ENCODE results near the gene SLC17A6.

DNA sequence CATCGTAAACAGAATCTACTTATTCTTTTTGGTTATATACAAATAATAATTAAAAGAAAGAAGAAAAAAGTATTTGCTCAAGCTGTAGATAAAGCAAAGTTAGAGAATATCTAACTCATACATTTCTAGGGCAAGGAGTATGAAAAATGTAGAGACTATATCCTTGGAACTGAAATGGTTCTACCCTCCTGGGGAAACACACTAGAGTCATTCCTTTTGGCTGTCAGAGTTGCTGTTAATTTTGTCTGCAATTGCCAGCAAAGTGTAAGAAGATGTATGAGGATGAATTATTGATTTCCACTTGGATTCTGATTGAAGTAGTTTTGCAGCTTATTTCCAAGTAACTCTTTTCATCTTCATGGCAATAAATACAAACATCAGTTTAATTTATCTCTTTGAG, 69.1 kb downstream of the SLC17A6 start:
- TF ChIP-seq, protein P1, sequence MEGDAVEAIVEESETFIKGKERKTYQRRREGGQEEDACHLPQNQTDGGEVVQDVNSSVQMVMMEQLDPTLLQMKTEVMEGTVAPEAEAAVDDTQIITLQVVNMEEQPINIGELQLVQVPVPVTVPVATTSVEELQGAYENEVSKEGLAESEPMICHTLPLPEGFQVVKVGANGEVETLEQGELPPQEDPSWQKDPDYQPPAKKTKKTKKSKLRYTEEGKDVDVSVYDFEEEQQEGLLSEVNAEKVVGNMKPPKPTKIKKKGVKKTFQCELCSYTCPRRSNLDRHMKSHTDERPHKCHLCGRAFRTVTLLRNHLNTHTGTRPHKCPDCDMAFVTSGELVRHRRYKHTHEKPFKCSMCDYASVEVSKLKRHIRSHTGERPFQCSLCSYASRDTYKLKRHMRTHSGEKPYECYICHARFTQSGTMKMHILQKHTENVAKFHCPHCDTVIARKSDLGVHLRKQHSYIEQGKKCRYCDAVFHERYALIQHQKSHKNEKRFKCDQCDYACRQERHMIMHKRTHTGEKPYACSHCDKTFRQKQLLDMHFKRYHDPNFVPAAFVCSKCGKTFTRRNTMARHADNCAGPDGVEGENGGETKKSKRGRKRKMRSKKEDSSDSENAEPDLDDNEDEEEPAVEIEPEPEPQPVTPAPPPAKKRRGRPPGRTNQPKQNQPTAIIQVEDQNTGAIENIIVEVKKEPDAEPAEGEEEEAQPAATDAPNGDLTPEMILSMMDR (optimal IDR thresholded peaks at IDR 0.05 in 1 of 3, IDR thresholded peaks at IDR 0.05 in 1 of 3, conservative IDR thresholded peaks at IDR 0.05 in 1 of 3; ENCODE audit: extremely low read depth in 1 of 3, insufficient read depth in 2 of 3, low read length in 3 of 3): no peak
- no peak for TF ChIP-seq EZH2 (IDR thresholded peaks at IDR 0.05; ENCODE audit: low read length)

Measured in keratinocyte (primary cell).